Mesendoderm (in vitro differentiated cells): ENCODE results near the gene EFNA3.

Experiments
- DNase-seq: peaks from one replicate; pipeline ENCODE4 v3.0.0; 2013
- H2AK5ac ChIP-seq: 2 replicates; pipeline ENCODE4 v1.6.1; 2013; ENCODE audit warnings: low read length, inconsistent platforms
- H2BK120ac ChIP-seq: 2 replicates; pipeline ENCODE4 v1.6.1; 2013; ENCODE audit warnings: low read depth, mild to moderate bottlenecking, low read length, moderate library complexity, mixed read lengths
- H2BK15ac ChIP-seq: replicated peaks from 2 replicates; pipeline ENCODE4 v1.6.1; 2013; ENCODE audit warnings: low read depth, mild to moderate bottlenecking, moderate library complexity
- H2BK5ac ChIP-seq: 2 replicates; pipeline ENCODE4 v1.6.1; 2013; ENCODE audit warnings: low read length, inconsistent platforms
- H3K18ac ChIP-seq: 2 replicates; pipeline ENCODE4 v1.6.1; 2013; ENCODE audit warnings: mild to moderate bottlenecking, low read length, mixed read lengths
- H3K23ac ChIP-seq: one replicate; pipeline ENCODE4 v1.6.1; 2013; ENCODE audit warnings: low read length
- H3K27ac ChIP-seq: 2 replicates; pipeline ENCODE4 v1.5.1; 2013; ENCODE audit warnings: low read depth, mild to moderate bottlenecking, inconsistent platforms, low read length, moderate library complexity
- H3K27me3 ChIP-seq: 2 replicates; pipeline ENCODE4 v1.6.1; 2013; ENCODE audit warnings: low read length, control low read depth, mild to moderate bottlenecking, inconsistent platforms; ENCODE audit not compliant: insufficient read depth, poor library complexity
- H3K36me3 ChIP-seq: 2 replicates; pipeline ENCODE4 v1.6.1; 2013; ENCODE audit warnings: low read length, inconsistent platforms; ENCODE audit not compliant: control insufficient read depth, insufficient read depth
- H3K4ac ChIP-seq: one replicate; pipeline ENCODE4 v1.6.1; 2013; ENCODE audit warnings: low read depth, mild to moderate bottlenecking, low read length, moderate library complexity
- H3K4me1 ChIP-seq: 2 replicates; pipeline ENCODE4 v1.6.1; 2013; ENCODE audit warnings: low read depth, low read length, inconsistent platforms; ENCODE audit not compliant: control insufficient read depth
- H3K4me2 ChIP-seq: 2 replicates; pipeline ENCODE4 v1.6.1; 2013; ENCODE audit warnings: low read length
- H3K4me3 ChIP-seq: 2 replicates; pipeline ENCODE4 v1.5.1; 2013; ENCODE audit warnings: mild to moderate bottlenecking, low read length
- H3K56ac ChIP-seq: one replicate; pipeline ENCODE4 v1.6.1; 2013; ENCODE audit warnings: low read length
- H3K79me1 ChIP-seq: 2 replicates; pipeline ENCODE4 v1.6.1; 2013; ENCODE audit warnings: low read length, inconsistent platforms
- H3K79me2 ChIP-seq: 2 replicates; pipeline ENCODE4 v1.6.1; 2013; ENCODE audit warnings: mild to moderate bottlenecking, low read length; ENCODE audit not compliant: control insufficient read depth, insufficient read depth
- H3K9ac ChIP-seq: 2 replicates; pipeline ENCODE4 v1.6.1; 2013; ENCODE audit warnings: low read length, inconsistent platforms
- H4K5ac ChIP-seq: one replicate; pipeline ENCODE4 v1.6.1; 2013; ENCODE audit warnings: low read length
- H4K8ac ChIP-seq: one replicate; pipeline ENCODE4 v1.6.1; 2013; ENCODE audit warnings: low read depth, mild to moderate bottlenecking, control low read depth, low read length, moderate library complexity
- WGBS: extraction: QIAGEN DNeasy Blood & Tissue Kit; methylation state at CpG from one replicate; pipeline ENCODE4 v1.1.7; 2013; ENCODE audit warnings: low lambda C conversion rate, missing lambda C conversion rate; ENCODE audit not compliant: insufficient coverage; ENCODE audit errors: extremely low coverage; 5-methylcytosine and 5-hydroxymethylcytosine counted together

The EFNA3 gene

GRCh38 chr1:155077758-155078445, 735 bp upstream of the EFNA3 start:
- Histone ChIP-seq H4K5ac (no peak overlapping the region), H2AK5ac (no peak overlapping the region), H3K56ac (peak overlapping the region; percentile 2), H3K79me2 (no peaks in the 10 kb centered on the region), H3K4me3 (no peak overlapping the region), H3K18ac (no peak overlapping the region), H3K9ac (peak overlapping the region; percentile 16), H2BK15ac (no peak overlapping the region), H3K79me1 (no peaks in the 10 kb centered on the region), H2BK5ac (no peak overlapping the region), H3K27me3 (peaks cover 33% of the 10 kb centered on the region), H3K23ac (no peak overlapping the region), H3K4me1 (no peaks in the 10 kb centered on the region), H2BK120ac (no peak overlapping the region), H3K4me2 (peak overlapping the region; percentile 27), H3K4ac (no peak overlapping the region), H3K27ac (no peak overlapping the region), H3K36me3 (no peaks in the 10 kb centered on the region), H4K8ac (no peak overlapping the region)
- no CpG with 5 or more reads among the region's 4 CpGs for WGBS
- DNase-seq = no peak

DNA sequence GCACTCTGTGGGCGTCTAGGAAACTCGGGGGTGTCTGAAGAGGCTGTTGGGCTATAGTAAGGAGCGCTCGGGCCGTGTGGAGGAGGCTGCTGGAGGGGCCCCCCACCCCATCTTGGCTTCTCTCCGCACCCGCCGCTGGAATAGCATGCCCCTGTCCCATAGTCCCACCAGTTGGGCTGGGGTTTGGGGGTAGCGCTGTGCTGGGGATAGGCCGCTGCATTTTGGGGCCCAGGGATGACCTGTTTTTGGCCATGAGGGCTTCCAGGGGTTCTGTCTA, 511 bp downstream of the EFNA3 start:
- no peak overlapping the region for H2BK120ac ChIP-seq
- no peak overlapping the region for H3K4me3 ChIP-seq
- peaks cover 41% of the 10 kb centered on the region for H3K27me3 ChIP-seq
- no peak overlapping the region for H3K4ac ChIP-seq
- no CpG with 5 or more reads among the region's 10 CpGs for WGBS
- no peak overlapping the region for H2BK15ac ChIP-seq
- no peak for DNase-seq
- no peaks in the 10 kb centered on the region for H3K79me1 ChIP-seq
- H3K79me2 ChIP-seq = no peaks in the 10 kb centered on the region
- peak overlapping the region; percentile 36 for H3K4me2 ChIP-seq
- H3K56ac ChIP-seq = peak overlapping the region; percentile 73
- H3K27ac ChIP-seq = no peak overlapping the region
- H3K4me1 ChIP-seq = no peaks in the 10 kb centered on the region
- H4K8ac ChIP-seq = no peak overlapping the region
- peak overlapping the region; percentile 89 for H3K23ac ChIP-seq
- H4K5ac ChIP-seq = no peak overlapping the region
- H3K9ac ChIP-seq = peak overlapping the region; percentile 34
- no peaks in the 10 kb centered on the region for H3K36me3 ChIP-seq
- H2AK5ac ChIP-seq = no peak overlapping the region
- no peak overlapping the region for H2BK5ac ChIP-seq
- no peak overlapping the region for H3K18ac ChIP-seq

DNA sequence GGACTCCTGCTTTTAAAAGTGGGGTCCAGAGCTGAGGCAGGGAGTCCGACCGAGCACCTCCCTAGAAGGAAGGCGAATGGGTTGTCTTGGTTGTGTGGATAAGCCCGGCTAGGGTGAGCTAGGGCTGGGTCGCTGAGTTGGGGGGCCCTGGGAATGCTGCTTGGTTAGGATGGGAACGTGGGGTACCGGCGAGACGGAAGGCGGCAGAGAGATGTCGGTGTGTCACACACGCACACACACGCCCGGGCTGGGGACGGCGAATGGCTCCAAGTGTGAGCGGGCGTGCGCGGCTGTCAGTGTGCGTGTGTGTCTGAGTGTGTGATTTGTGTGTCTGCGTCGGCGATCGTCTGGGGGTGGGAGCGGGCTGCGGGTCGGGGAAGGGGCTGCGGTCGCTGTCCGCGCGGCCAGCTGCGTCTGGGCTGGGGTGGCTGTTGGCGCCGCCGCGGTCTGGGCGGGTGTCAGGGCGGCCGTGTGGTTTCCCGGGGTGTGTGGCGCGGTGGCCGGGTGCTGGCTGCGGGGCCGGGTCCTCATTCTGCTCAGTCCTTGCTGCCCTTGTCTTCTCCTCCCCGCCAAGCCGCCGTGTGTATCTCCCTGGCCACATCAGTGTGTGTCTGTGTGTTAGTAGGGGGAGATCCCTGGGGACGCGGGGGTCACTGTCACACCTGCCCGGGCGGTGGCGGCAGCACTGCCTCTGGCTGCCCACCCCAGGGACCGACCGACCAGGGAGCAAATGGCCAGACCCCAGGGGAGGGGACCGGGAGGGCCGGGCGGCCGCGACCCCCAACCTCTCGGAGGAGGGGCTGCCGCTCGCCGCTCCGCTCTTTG, 1.1 kb downstream of the EFNA3 start:
- Histone ChIP-seq H3K27me3 (peaks cover 41% of the 10 kb centered on the region), H2BK5ac (no peak overlapping the region), H3K56ac (peak overlapping the region; percentile 73), H3K79me2 (no peaks in the 10 kb centered on the region), H2BK15ac (no peak overlapping the region), H3K27ac (no peak overlapping the region), H3K4me2 (peak overlapping the region; percentile 36), H3K9ac (peak overlapping the region; percentile 44), H3K4me1 (no peaks in the 10 kb centered on the region), H2BK120ac (no peak overlapping the region), H4K8ac (no peak overlapping the region), H3K23ac (peak overlapping the region; percentile 89), H3K4me3 (no peak overlapping the region), H3K36me3 (no peaks in the 10 kb centered on the region), H3K18ac (no peak overlapping the region), H4K5ac (no peak overlapping the region), H2AK5ac (no peak overlapping the region), H3K4ac (no peak overlapping the region), H3K79me1 (no peaks in the 10 kb centered on the region)
- WGBS = no CpG with 5 or more reads among the region's 67 CpGs
- no peak for DNase-seq

DNA sequence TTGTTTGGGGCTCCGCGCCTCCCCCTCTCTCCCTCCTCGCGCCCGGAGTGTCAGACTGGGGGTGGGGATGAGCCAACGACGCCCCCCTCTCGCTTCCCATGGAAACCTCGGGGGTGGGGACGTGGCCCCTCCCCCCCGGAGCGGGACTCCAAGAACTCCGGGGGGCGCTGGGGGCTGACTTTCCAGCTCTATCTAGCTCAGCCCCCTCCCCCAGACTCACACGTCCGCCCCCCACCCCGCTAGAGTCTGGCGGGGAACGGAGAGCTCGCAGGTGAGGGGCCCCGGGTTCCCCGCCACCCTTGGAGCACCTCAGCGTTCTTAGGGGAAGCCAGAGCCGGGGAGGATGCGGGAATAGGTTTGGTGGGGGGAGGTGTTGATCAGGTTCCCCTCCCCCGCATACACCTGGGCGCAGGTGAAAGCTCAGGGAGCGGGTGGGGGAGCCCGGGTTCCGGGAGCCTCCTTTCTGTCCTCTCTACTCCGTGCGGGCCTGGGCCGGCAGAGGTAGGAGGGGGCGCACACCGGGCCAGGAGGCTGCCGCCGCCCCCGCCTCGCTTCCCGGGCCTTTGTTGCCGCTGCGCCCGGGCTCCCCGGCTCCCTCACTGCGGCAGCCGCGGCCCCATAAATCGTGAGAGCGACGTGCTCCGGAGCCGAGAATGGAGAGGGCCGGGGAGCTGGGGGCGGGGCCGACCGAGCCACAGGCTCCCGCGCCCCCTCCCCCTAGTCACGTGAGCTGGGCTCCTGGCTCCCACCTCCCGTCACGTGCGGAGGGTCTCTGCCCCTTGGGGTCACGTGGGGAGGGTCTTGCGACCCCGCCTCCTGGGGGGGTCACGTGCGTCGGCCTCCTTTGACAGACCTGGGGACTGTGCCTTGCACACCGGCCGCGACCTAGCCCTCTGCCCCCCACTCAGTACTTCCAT, 1.9 kb downstream of the EFNA3 start:
- no peak overlapping the region for H2BK5ac ChIP-seq
- H3K27ac ChIP-seq = no peak overlapping the region
- H3K79me1 ChIP-seq = no peaks in the 10 kb centered on the region
- no peak overlapping the region for H2AK5ac ChIP-seq
- H3K9ac ChIP-seq = peak overlapping the region; percentile 56
- H3K56ac ChIP-seq = peak overlapping the region; percentile 73
- H3K23ac ChIP-seq = no peak overlapping the region
- peaks cover 41% of the 10 kb centered on the region for H3K27me3 ChIP-seq
- no peak overlapping the region for H2BK120ac ChIP-seq
- no peak overlapping the region for H2BK15ac ChIP-seq
- H3K79me2 ChIP-seq = no peaks in the 10 kb centered on the region
- H3K36me3 ChIP-seq = no peaks in the 10 kb centered on the region
- no peak overlapping the region for H3K4ac ChIP-seq
- H3K4me1 ChIP-seq = no peaks in the 10 kb centered on the region
- H4K5ac ChIP-seq = no peak overlapping the region
- H3K18ac ChIP-seq = no peak overlapping the region
- peak overlapping the region; percentile 64 for H3K4me2 ChIP-seq
- DNase-seq = peak; percentile 68
- no peak overlapping the region for H3K4me3 ChIP-seq
- no peak overlapping the region for H4K8ac ChIP-seq
- WGBS = no CpG with 5 or more reads among the region's 71 CpGs

DNA sequence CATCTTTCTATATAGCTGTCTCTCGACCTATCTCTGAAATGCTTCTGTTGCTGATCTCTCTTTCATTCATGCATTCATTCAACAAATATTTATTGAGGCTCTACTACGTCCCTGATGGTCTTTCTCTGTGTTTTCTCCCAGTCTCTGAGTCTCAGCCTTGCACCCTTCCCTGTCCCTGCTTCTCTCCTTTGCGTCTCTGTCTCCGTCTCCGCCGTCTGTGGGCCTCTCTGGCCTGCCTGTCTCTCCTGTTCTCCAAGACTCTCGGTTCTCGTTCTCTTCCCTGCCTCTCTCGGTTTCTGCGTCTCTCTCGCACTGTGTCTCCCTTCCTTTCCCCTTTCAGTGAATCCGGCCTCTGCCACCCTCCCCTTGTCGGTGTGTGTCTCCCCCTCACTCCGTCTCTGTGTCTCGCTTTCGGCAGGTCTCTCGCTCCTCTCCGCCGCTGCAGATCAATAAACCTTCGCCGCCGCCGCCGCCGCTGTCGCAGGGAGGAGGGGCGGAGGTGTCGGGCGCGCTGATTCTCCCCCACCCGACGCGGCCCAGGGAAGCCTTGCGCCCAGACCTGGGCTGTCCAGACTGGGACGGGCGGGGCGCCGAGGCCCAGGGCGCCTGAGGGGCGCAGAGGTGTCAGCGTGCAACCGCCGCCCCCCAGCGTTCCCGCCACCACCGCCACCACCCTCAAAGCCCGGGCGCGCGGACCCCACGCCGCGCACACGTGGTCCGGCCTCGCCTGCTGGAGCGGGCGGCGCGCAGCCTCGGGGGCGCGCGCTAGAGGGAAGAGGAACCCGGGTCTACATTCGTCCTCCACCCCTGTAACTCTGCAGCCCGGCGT, 3.0 kb downstream of the EFNA3 start:
- peak overlapping the region; percentile 62 for H3K56ac ChIP-seq
- no peak overlapping the region for H2BK15ac ChIP-seq
- no peak overlapping the region for H2BK120ac ChIP-seq
- H3K27ac ChIP-seq = no peak overlapping the region
- H3K9ac ChIP-seq = peak overlapping the region; percentile 44
- peak overlapping the region; percentile 44 for H3K4me2 ChIP-seq
- H3K4me1 ChIP-seq = no peaks in the 10 kb centered on the region
- no peak overlapping the region for H4K8ac ChIP-seq
- H3K36me3 ChIP-seq = no peaks in the 10 kb centered on the region
- no peaks in the 10 kb centered on the region for H3K79me2 ChIP-seq
- H3K4me3 ChIP-seq = no peak overlapping the region
- no peak overlapping the region for H2BK5ac ChIP-seq
- no peak overlapping the region for H3K4ac ChIP-seq
- H2AK5ac ChIP-seq = no peak overlapping the region
- no peak overlapping the region for H3K18ac ChIP-seq
- no peak overlapping the region for H4K5ac ChIP-seq
- no CpG with 5 or more reads among the region's 68 CpGs for WGBS
- H3K27me3 ChIP-seq = peaks cover 41% of the 10 kb centered on the region
- no peak for DNase-seq
- no peaks in the 10 kb centered on the region for H3K79me1 ChIP-seq
- H3K23ac ChIP-seq = no peak overlapping the region
